DMS 273 (cell line): Measurements from ENCODE around the gene PINLYP.
A peak's percentile ranks its signal among the peaks of the same experiment; 100 is the strongest.
"Not testable (repeated sequence)": the region's sequence is repeated elsewhere in the genome, so short reads cannot be mapped to it uniquely, and the experiment has no call there.

Source experiments
- DNase-seq: peaks from one replicate; lab custom pipeline; 2025; ENCODE audit not compliant: unreplicated experiment; lab: John Stamatoyannopoulos, UW

Gene PINLYP

GRCh38 chr19:43575955-43576878 lies 616 bp downstream of the PINLYP start:
- DNase-seq: no peak

GRCh38 chr19:43578787-43579186 lies 3.2 kb downstream of the PINLYP start:
- DNase-seq: no peak

GRCh38 chr19:43581467-43581866 lies 5.9 kb downstream of the PINLYP start:
- DNase-seq: no peak

- DNase-seq: no peak
Observed at GRCh38 chr19:43582495-43582894, 6.9 kb downstream of the PINLYP start.

GRCh38 chr19:43584484-43584883 lies 8.9 kb downstream of the PINLYP start:
- no peak for DNase-seq

GRCh38 chr19:43586346-43586745 lies 10.7 kb downstream of the PINLYP start:
- no peak for DNase-seq

- not testable (repeated sequence) for DNase-seq
Observed at GRCh38 chr19:43587029-43587428, 11.4 kb downstream of the PINLYP start.

- DNase-seq: no peak
Observed at GRCh38 chr19:43589277-43589676, 13.7 kb downstream of the PINLYP start.

GRCh38 chr19:43589678-43590077 lies 14.1 kb downstream of the PINLYP start:
- DNase-seq: no peak

GRCh38 chr19:43591904-43592772 lies 16.5 kb downstream of the PINLYP start:
- no peak for DNase-seq

- DNase-seq: no peak
Observed at GRCh38 chr19:43592800-43593350, 17.3 kb downstream of the PINLYP start.

GRCh38 chr19:43594081-43594697 lies 18.6 kb downstream of the PINLYP start:
- DNase-seq: no peak

GRCh38 chr19:43594710-43595604 lies 19.4 kb downstream of the PINLYP start:
- peak; percentile 83 for DNase-seq

- DNase-seq: peak; percentile 62
Observed at GRCh38 chr19:43595605-43595998, 20.0 kb downstream of the PINLYP start.

- peak; percentile 100 for DNase-seq
Observed at GRCh38 chr19:43595999-43596841, 20.6 kb downstream of the PINLYP start, which contains the start of the genes IRGQ and ZNF576. IRGQ (minus strand) TSS chr19:43596134; CDS start chr19:43595338, 796 bp downstream. ZNF576 (plus strand) TSS chr19:43596595; CDS start chr19:43597109, 514 bp downstream.

GRCh38 chr19:43596842-43597461 lies 21.4 kb downstream of the PINLYP start:
- DNase-seq: peak; percentile 61

- no peak for DNase-seq
Observed at GRCh38 chr19:43597876-43598275, 22.3 kb downstream of the PINLYP start.

GRCh38 chr19:43598445-43599240 lies 23.0 kb downstream of the PINLYP start:
- DNase-seq: no peak
